ENCODE data around the gene HAAO.
A peak's percentile ranks its signal among the peaks of the same experiment; 100 is the strongest.

HAAO gene

DNA sequence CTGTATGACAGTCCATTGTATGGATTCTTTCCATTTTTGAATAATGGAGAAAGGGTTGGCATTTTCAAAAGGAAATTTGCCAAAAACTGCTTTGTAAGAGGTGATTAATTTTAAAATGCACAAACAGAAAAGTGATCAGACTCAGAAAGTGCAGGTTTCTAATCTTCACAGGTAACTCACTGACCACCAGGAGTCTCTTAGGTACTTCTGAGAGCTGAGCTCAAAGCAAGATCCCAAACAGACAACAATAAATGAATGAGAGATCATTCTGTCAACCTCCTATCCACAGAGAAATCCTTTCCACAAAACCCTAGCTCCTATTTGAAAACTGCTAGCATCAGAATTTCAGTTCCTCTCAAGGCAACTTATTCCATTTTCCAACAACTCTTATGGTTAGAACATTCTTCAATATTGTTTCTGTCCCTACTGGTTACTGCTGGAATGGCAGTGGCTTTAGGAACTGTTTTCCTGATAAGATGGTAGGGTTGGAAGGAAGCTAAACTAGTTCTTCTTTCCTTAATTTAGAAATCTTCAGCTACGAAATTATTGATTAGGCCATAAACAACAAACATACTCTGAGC, 20.6 kb upstream of the HAAO start:
- DNase-seq, result no peak

DNA sequence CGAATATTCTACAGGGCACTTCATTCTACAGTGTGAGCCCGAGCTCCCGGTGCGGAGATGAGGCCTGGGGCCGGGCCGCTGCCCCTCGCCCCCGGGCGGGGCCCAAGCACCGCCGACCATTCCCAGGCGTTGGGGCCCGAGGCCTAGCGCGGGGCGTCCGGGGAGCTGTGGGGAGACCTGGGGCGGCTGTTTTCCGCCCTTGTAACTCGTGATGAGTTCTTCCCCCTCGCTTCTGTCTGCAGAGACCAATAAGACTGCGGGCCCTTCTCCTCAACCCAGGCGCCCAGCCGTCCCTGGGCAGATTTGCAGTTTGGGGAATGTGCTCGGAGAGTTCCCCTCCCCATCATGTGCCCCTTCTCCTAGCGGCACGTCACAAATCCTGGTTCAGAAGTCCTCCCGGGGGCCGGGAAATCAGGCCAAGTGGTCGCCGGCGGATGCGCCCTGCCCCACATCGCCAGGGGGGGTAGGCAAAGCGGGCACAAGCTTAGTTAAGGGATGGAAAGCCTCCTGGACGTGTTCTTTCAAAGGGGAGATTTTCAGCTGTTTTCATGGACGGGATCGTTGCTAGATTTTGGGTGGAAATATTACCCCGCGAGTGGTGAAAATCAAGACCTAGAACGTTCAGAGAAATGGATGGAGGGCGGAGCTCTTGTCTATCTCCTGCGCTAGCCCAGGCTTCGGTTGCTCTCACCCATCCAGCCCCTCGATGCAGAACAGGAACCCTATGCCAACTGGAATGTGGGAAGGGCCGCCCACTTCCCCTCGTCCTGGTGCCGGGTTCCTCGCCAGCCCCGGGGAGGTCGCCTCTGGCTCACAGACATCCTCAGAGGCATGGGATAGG, 18.8 kb upstream of the HAAO start:
- peak; percentile 47 for DNase-seq

- peak; percentile 92 for DNase-seq
Measured at GRCh38 chr2:42810121-42810970, 18.0 kb upstream of the HAAO start.

DNA sequence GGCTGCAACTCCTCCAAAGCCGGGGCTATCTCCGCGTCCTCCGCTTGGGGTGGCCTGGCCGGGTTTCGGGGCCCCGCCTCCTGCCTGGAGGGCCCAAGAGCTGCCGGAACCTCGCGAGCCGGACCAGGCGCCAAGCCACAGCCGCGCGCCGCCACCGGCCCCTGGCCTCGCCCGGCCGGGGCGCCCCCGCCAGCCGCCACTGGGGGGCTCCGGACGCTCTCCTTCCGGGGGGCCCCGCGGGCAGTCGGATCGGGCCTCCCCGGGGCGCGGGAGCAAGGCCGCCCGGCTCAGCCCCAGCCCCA, 17.4 kb upstream of the HAAO start:
- DNase-seq, result no peak

DNA sequence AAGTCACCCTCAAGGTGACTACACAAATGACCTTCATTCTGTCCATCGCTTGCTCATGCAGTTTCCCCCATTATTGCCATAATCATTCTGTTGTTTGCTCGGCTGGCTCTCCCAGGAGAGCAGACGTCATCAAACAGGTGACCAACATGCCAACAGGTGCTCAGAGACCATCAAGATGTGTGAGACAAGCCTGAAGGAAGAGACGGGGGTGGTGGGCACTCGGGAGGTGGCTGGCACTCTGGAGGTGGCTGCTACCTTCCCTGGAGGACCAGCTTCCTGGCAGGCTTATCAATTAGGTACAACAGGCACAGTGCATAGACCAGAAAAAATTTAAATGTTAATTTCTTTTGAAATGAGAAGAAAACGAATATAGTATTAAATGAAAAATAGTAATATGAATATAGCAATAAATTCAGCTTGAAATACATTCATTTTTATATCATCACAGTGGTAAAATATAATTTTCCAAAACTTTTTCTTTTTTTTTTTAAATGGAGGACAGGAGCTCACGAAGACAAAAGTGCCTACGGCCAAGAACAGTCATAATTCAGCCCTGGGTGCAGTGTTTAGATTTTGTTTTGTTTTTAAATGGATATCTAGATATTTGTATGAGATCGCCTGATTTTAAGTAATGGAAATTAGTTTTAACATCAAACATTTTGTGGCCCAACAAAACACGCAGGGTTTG, 16.9 kb upstream of the HAAO start:
- DNase-seq, result no peak

- no peak for DNase-seq
Measured at GRCh38 chr2:42808301-42808700, 15.9 kb upstream of the HAAO start.

DNA sequence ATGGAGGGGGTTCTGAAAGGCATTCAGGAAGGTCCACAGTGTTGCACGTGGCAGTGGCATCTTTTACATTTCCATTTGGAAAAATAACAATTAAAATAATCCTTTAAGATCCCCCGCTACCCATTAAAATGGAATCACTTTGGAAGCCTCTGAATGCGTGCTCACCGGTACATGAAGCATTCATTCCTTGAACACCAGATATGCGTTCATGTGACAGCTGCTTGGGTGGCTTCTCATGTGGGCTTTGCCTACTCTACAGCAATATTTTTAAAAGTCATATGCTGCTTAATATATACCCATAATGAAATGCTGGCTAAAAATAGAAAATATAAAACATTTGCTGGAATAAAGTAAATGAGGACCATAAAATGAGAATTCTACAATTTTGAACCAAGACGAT, 14.4 kb upstream of the HAAO start:
- DNase-seq, result no peak

- DNase-seq, result no peak
Measured at GRCh38 chr2:42804891-42805290, 12.5 kb upstream of the HAAO start.

GRCh38 chr2:42804338-42804737, 12.0 kb upstream of the HAAO start:
- no peak for DNase-seq

DNA sequence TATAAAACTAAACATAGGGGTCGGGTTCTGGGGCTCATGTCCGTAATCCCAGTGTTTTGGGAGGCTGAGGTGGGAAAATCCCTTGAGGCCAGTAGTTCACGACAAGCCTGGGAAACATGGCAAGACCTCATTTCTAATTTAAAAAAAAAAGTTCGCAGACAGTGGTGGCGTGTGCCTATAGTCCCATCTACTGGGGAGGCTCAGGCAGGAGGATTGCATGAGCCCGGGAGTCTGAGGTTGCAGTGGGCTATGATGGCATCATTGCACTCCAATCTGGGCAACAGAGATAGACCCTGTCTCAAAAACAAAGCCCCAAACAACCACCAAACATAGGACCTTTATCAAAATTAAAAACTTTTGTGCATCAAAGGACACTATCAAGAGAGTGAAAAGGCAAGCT, 9.8 kb upstream of the HAAO start:
- DNase-seq, result no peak

GRCh38 chr2:42801381-42801780, 9.0 kb upstream of the HAAO start:
- no peak for DNase-seq

- no peak for DNase-seq
Measured at GRCh38 chr2:42800981-42801380, 8.6 kb upstream of the HAAO start.

DNA sequence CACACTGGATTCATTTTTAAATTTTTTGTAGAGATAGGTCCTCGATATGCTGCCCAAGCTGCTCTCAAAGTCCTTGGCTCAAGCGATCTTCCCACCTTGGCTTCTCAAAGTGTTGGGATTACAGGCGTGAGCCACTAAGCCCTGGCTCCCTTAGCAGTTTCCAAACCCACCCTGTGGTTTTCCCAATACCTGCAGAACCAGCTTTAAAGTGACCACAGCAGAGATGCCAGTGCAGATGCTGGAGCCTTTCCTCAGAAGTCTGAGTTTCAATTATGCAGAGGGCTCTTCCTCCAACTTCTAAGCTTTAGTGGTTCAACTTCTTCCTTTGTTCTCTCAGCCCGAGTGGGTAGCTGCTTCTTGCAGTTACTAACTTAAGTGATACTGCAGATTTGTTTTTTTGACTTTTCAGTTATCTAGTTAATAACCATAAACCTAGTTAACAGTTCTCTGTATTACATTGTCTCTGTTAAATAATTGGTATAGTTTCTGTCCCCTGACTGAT, 8.1 kb upstream of the HAAO start:
- DNase-seq, result no peak

DNA sequence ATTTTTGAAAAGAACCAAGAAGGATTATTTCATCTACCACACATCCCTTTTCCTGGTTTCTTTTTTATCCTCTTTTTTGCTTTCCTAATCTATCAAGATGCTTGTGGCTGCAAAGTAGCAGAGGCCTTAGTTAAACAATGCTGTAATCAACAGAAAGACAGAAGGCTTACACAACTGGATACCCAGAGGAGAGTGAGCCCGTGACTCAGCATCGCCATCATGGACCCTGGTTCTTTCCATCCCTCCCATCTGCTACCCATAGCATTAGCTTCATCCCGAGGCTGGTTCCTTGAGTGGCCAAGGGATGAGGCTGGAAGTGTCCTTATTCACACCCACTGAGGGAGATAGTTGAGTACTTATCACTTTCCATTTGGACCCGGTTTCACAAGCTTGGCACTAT, 7.5 kb upstream of the HAAO start:
- no peak for DNase-seq

DNA sequence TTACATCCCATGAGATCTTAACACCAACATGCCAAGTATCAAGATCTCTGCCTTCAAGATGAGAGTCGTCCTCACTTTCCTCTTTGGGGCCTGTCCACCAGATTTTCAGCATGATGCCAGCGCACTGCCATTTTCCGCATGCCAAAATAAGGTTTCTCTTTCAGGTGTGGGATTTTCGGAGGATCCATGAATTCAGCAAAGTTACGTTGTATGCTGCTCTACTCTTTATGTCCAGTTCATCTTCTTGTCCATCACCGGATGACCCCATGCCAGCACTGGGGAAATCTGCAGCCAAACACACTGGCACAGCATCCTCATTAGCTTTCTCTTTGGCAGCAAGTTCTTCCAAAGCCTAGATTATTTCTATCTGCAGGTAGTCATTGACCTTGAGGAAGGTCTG, 4.9 kb upstream of the HAAO start:
- DNase-seq, result no peak

DNA sequence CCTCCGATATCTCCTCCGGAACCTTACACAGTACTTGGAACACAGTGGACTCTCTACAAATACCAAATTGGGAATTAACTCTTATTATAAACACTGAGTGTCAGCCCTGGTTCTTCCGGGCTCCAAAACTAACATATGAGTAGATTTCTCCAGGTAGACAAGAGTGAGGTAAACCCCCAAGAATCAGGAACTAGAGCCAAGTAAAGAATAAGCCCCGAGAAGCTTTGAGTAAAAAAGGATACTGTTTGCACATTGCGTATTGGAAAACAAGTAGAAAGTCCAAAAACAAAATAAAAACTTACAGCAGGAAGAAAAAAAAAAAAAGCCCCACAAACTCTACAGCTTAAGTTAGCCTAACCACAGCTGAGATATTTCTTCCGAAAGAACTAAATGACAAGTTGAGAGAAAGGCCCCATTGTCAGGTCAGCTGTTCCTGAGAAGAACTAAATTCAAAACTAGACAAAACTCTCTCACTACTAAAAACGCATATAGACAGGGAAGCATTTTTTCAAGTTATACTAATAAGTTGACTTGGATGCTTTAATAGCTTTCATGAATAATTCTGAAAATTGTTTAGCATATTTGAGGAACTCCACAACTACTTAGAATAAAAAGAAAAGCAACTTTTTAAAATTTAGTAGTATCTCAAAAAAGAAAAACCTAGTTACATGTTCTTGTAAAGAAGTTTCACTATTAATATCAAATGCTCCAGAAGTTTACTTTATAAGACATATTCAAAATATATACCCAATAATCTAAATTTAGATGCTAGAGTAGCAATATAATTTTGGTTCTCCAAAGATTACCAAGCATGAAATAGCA, 4.3 kb upstream of the HAAO start:
- DNase-seq, result no peak

GRCh38 chr2:42795841-42796301, 3.5 kb upstream of the HAAO start:
- DNase-seq, result no peak

DNA sequence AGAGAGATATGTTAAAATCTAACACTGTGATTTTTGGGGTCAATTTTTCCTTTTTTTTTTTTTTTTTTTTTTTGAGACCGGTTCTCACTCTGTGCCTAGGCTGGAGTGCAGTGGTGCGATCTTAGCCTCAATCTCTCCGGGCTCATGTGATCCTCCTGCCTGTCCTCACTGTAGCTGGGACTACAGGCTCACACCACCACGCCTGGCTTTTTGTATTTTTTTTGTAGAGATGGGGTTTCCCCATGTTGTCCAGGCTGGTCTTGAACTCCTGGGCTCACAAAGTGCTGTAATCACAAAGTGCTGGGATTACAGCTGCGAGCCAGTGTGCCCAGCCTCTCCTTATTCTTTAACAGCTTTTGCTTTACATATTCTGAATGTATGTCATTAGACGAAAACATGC, 2.9 kb upstream of the HAAO start:
- DNase-seq, result no peak

DNA sequence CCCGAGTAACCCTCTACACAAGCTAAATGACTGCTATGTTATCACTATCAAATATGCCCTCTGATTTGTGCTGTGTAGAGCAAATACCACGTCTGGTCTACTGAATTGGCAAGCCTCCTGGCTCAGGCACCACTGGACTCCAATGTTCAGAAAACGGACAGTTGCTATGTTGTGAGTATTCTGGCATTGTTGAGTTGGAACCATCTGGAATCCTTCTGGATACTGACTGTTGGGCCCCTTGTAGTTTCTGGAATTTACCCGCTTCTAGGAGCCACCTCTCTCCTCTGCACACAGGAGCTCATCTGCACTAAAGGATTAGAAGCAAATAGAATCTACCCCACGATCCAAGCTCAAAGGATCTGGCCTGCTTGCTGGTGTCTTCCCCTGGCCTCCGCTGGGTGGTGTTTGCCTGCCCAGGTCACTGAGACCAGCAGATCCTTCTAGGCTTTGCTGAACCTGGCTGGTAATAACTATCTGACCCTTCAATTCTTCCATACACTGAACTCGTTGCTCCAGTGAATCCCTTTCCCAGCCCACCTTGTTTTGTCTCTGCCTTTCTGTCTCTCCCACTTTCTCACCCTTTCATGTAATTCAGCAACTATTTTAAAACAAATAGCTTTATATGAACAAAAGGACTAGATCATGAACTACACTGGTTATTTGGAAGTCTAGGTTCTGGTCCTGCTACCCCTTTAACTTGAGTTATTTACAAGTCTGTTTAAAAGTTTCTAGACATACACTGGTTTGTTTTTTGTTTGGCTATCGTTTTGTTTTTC, 2.1 kb upstream of the HAAO start:
- no peak for DNase-seq

DNA sequence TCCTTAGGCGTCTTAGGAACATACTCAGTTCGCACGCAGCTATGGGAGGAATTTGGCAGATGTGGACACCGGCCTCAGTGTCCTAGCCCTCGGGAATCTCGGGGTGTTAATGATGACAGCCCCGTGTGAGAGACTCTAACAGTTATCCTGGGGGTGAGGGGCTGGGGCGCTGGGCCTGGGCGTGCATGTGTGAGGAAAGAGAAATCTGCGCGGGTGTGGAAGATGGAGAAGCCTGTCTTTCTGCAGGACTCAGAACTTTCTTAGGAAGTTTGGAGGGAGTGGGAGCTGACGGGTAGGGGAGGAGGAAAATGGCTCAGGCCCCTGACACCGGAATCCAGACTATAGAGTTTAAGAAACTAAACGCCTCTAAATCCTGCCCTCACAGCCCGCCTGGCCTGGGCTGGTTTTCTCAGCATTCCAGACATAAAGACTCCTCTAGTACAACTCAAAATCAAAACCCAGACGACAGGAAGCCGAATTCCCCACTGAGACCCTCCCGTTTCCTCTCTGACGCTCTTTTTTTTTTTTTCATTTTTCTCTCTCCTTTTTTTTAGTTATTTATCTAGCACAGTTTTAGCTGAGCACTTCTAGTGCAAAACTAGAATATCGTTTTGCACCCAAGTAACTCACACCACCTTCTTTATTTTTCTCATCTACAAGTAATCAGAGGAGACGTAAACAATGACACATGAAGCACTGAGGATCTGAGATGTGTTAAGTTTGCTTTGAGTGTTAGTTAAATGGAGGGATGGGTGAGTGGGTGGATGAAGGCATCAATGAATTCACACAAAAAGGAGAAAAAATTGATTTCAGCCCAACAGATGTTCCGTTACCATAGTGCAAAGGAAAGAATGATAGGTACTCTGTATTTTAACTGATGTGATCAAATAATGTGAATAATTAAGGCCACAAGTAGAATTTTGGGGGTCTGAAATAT, 1.2 kb upstream of the HAAO start:
- no peak for DNase-seq
